Osteoblast (primary cell): ENCODE data around the gene COL5A2. TPM values are rescaled to one million over a fixed set of nuclear protein-coding genes. Genes with fewer than 3 reads are reported as not detected.

Experiments
- DNase-seq: peaks from one replicate; pipeline ENCODE4 v3.0.0; 2011; ENCODE audit warnings: low spot score, mixed read lengths; ENCODE audit not compliant: insufficient read length; ENCODE audit errors: missing footprints
- H2AFZ ChIP-seq: 2 replicates; pipeline ENCODE4 v1.6.0; 2011; ENCODE audit warnings: mild to moderate bottlenecking, low read length
- H3K27ac ChIP-seq: 2 replicates; pipeline ENCODE4 v1.5.1; 2011; ENCODE audit warnings: mild to moderate bottlenecking, low read depth, low read length, moderate library complexity
- H3K27me3 ChIP-seq: 2 replicates; pipeline ENCODE4 v1.6.0; 2012; ENCODE audit warnings: mild to moderate bottlenecking, control low read depth, inconsistent platforms, low read length, moderate library complexity; ENCODE audit not compliant: insufficient read depth
- H3K36me3 ChIP-seq: 2 replicates; pipeline ENCODE4 v1.5.1; 2011; ENCODE audit warnings: mild to moderate bottlenecking, low read length, control low read depth, moderate library complexity; ENCODE audit not compliant: insufficient read depth
- H3K4me1 ChIP-seq: 2 replicates; pipeline ENCODE4 v1.5.1; 2011; ENCODE audit warnings: mild to moderate bottlenecking, low read length, control low read depth, moderate library complexity; ENCODE audit not compliant: insufficient read depth
- H3K4me2 ChIP-seq: 2 replicates; pipeline ENCODE4 v1.6.0; 2011; ENCODE audit warnings: mild to moderate bottlenecking, low read length; ENCODE audit not compliant: insufficient read depth
- H3K4me3 ChIP-seq: fragments of 200-600 bp; sonication (generic); 3 replicates; pipeline ENCODE4 v1.5.1; 2012; ENCODE audit warnings: mild to moderate bottlenecking, low read length, inconsistent platforms; ENCODE audit not compliant: insufficient read depth
- H3K79me2 ChIP-seq: 2 replicates; pipeline ENCODE4 v1.6.0; 2012; ENCODE audit warnings: mild to moderate bottlenecking, low read length, control low read depth, inconsistent platforms; ENCODE audit not compliant: insufficient read depth
- H3K9me3 ChIP-seq: 2 replicates; pipeline ENCODE4 v1.5.1; 2011; ENCODE audit warnings: low read depth, low read length, control low read depth
- H4K20me1 ChIP-seq: 2 replicates; pipeline ENCODE4 v1.6.0; 2012; ENCODE audit warnings: mild to moderate bottlenecking, low read length, control low read depth; ENCODE audit not compliant: insufficient read depth
- CTCF ChIP-seq: IDR thresholded peaks from 2 replicates; pipeline ENCODE4 v1.5.1; 2011; ENCODE audit warnings: mild to moderate bottlenecking, low read depth, low read length, moderate library complexity; ENCODE audit errors: extremely low read depth
- total RNA-seq: library from RNA; depleted of rRNA; stranded (reverse); fragments of >200 nt; gene quantifications from 2 replicates; pipeline ENCODE4 v1.2.3, GENCODE V29; 2012

COL5A2 gene
- total RNA-seq, 1 donor, result 879 TPM

DNA sequence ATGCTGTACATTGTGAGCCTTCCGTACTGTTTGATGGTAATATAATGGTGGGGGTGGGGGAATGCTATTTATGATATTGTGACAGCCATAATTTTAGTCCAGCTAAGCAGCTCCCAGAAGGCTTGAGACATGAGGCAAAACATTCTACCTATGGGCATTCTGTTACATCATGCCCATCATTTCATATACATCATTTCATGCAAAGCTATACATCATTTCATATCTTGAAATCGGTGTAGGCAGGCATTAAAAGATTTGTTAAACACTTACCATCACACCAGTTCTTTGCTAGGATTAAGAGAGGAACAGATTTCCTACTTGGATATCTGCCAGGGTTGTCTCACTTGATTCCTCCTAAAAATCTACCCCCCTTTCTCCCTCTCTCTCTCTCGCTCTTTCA lies 84.5 kb downstream of the COL5A2 start:
- H3K27me3 ChIP-seq, result no peaks in the 10 kb centered on the region
- H3K4me2 ChIP-seq, result no peak overlapping the region
- peak overlapping the region; percentile 96 for H3K27ac ChIP-seq
- DNase-seq, result peak; percentile 15
- H3K4me3 ChIP-seq, result no peak overlapping the region
- H3K79me2 ChIP-seq, result peaks cover 31% of the 10 kb centered on the region
- H3K4me1 ChIP-seq, result peaks cover 55% of the 10 kb centered on the region
- no peak overlapping the region for H2AFZ ChIP-seq
- TF ChIP-seq CTCF, result no peak
- peaks cover 59% of the 10 kb centered on the region for H3K36me3 ChIP-seq
- H3K9me3 ChIP-seq, result no peaks in the 10 kb centered on the region
- H4K20me1 ChIP-seq, result no peaks in the 10 kb centered on the region

GRCh38 chr2:189092936-189093335 lies 86.6 kb downstream of the COL5A2 start:
- Histone ChIP-seq H3K27ac (peak overlapping the region; percentile 96), H3K36me3 (peaks cover 66% of the 10 kb centered on the region), H3K27me3 (no peaks in the 10 kb centered on the region), H4K20me1 (no peaks in the 10 kb centered on the region), H3K4me2 (peak overlapping the region; percentile 35), H3K4me1 (peaks cover 62% of the 10 kb centered on the region), H3K9me3 (no peaks in the 10 kb centered on the region), H3K79me2 (peaks cover 42% of the 10 kb centered on the region), H3K4me3 (no peak overlapping the region), H2AFZ (no peak overlapping the region)
- TF ChIP-seq CTCF, result no peak
- DNase-seq, result peak; percentile 64

DNA sequence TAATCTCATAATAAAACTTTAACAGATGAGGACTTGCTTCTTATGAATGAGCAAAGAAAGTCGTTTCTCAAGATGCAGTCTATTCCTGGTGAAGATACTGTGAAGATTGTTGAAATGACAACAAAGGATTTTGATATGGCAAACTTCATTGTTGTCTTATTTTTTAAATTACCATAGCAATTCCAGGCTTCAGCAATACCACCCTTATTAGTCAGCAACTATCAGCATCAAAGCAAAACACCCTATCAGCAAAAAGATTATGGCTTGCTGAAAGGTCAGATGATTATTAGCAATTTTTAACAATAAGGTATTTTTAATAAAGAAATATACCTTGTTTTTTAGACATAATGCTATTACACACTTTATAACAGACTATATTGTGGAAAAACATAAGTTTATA lies 88.3 kb downstream of the COL5A2 start:
- Histone ChIP-seq H3K4me1 (peaks cover 56% of the 10 kb centered on the region), H2AFZ (no peak overlapping the region), H3K4me3 (no peak overlapping the region), H3K9me3 (no peaks in the 10 kb centered on the region), H3K4me2 (no peak overlapping the region), H3K27ac (peak overlapping the region; percentile 96), H3K27me3 (no peaks in the 10 kb centered on the region), H3K79me2 (peaks cover 42% of the 10 kb centered on the region), H3K36me3 (peaks cover 73% of the 10 kb centered on the region), H4K20me1 (no peaks in the 10 kb centered on the region)
- DNase-seq, result peak; percentile 29
- no peak for TF ChIP-seq CTCF

DNA sequence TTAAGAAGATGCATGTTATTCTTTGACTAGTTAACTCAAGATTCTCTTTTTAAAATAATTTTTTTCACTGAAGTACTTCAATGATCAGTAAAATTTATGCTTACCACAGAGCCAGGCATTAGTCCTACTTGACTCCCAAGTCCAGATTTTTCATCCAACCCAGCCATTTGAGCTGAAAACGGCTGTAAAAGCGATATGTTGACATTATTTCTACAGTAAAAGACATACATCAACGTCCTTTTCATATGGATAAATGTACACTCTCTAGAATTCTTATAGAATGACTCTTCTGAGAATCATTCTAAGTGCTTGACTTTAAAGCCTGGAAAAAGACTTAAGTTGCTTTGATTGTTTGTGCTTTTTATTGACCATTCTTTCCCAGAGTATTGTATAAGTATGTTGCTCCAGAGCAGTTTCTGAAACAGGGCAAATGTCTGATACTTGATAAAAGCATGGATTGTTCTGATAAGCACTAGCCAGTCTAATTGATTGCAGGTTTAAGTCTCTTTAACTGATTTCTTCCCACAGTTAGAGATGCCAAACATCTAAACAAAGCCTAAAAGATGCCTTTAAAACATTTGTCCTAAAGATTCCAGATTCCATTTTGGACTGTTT lies 90.9 kb downstream of the COL5A2 start:
- H3K27ac ChIP-seq, result peak overlapping the region; percentile 96
- no peaks in the 10 kb centered on the region for H3K9me3 ChIP-seq
- H3K4me2 ChIP-seq, result no peak overlapping the region
- H4K20me1 ChIP-seq, result no peaks in the 10 kb centered on the region
- peaks cover 28% of the 10 kb centered on the region for H3K79me2 ChIP-seq
- TF ChIP-seq CTCF, result no peak
- H2AFZ ChIP-seq, result no peak overlapping the region
- peaks cover 83% of the 10 kb centered on the region for H3K36me3 ChIP-seq
- peaks cover 46% of the 10 kb centered on the region for H3K4me1 ChIP-seq
- H3K4me3 ChIP-seq, result no peak overlapping the region
- no peaks in the 10 kb centered on the region for H3K27me3 ChIP-seq
- DNase-seq, result no peak
